HG03354 (cell line): ENCODE data around the gene PRRT3.

Experiments
- ATAC-seq: cut with Tn5 transposase; IDR thresholded peaks from one replicate; pipeline ENCODE4 v1.9.1; 2021; ENCODE audit warnings: mild to moderate bottlenecking; ENCODE audit not compliant: unreplicated experiment, poor library complexity, severe bottlenecking

The PRRT3 gene

DNA sequence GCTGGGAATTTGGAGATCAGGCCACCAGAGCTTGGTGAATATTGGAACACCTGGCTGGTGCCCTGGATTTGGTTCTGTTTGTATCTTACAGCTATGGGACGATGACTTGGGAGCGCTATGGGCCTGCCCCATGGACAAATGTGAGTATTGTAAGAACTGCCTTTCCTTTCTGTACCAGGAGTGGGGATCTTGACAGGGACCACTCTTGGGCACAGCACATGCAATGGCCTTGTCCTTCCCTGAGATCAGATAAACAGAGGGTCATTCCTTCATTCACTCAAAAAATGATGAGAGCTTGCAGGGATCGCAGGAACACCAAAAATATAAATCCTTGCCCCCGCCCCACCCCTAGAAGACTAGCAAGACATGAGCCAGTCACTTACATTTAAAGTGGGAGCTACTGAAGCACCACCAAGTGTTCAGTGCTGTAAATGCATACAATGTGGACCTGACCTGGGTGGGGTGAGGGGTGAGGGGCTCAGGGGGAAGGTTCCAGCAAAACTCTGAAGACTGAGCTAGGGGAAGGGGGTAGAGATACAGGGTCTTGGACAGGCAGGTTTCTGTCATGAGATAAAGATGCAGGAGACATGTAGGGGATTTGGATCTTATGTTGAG, 21.3 kb downstream of the PRRT3 start:
- ATAC-seq = no peak

DNA sequence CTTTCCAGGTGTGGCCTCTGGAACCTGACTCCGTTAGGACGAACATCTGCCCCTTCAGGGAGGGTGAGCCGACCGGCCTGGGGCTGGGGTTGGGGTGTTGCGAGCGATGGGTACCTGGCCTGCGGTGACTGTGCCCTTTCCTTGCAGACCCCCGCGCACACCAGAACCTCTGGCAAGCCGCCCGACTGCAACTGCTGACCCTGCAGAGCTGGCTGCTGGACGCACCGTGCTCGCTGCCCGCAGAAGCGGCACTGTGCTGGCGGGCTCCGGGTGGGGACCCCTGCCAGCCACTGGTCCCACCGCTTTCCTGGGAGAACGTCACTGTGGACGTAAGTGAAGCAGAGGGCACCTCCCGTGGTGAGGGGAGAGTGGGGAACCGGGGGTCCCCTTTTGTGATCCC, 24.1 kb downstream of the PRRT3 start:
- no peak for ATAC-seq

DNA sequence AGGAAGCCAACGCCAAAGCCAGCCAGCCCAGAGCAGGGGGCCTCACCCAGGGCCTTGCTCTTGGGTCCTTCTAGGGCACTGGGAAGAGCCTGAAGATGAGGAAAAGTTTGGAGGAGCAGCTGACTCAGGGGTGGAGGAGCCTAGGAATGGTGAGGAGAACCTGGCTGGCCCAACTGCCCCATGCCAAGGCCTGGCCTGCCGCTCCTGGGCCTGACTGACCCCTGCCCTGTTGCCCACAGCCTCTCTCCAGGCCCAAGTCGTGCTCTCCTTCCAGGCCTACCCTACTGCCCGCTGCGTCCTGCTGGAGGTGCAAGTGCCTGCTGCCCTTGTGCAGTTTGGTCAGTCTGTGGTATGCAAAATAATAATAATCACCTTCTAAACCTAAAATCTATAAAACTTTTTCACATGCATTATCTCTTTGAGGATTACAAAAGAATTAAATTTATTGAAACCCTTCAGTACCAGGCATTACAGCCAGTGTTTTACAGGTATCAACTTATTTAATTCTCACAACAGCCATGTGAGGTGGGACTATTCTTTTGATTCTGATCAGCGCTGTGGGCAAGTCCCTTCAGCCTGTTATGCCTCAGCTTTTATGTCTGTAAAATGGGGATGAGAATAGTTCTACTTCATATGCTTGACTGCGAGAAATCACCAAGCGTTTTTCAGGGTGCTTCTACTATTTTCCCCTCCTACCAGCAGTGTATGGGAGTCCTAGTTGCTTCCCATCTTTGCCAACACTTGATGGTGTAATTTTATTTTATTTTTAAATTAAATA, 33.8 kb downstream of the PRRT3 start:
- ATAC-seq = no peak

DNA sequence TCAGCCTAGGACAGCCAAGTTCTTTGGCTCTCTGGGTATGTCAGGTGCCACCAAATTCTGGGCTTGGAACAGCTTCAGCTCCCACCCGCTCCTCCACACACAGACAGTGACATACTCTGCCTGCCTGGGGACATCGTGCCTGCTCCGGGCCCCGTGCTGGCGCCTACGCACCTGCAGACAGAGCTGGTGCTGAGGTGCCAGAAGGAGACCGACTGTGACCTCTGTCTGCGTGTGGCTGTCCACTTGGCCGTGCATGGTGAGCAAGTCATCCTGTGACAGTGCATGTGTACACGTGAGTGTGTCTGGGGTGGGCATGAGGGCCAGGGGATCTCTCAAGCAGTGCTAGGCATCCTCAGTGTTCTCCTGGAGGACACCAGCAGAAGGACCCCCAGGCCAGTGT, 34.4 kb downstream of the PRRT3 start:
- ATAC-seq = no peak

DNA sequence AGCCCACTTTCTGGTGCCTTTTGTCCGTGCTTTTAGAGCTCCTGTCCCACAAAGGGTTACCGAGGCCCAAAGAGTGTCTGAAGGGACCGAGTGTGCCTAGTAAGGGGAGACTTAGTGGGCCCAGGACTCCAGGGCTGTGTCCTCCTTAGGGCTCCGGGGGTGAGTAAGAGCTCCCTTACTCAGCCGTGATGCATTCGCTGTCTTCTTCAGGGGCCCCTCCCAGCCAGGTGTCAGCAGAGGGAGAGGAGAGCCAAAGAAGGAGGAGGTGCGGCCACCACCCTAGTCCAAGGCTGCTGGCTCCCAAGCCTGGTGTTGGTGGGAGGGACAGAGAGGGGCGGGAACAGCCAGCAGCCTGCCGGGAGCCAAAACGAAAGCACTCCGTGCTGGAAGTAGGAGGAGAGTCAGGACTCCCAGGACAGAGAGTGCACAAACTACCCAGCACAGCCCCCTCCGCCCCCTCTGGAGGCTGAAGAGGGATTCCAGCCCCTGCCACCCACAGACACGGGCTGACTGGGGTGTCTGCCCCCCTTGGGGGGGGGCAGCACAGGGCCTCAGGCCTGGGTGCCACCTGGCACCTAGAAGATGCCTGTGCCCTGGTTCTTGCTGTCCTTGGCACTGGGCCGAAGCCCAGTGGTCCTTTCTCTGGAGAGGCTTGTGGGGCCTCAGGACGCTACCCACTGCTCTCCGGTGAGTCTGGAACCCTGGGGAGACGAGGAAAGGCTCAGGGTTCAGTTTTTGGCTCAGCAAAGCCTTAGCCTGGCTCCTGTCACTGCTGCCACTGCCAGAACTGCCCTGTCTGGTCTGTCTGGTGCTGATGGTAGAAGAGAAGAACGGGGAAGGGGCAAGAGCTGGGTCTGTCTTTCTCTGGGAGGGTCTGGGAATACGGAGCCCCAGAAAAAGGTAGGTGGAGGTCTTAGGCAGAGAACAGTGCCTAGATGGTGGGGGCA, 35.2 kb downstream of the PRRT3 start, which contains the start of gene IL17RC:
IL17RC (plus strand) TSS at position 365 of the 947 bp plus-strand sequence; CDS start at position 583, 218 bp downstream.
- no peak for ATAC-seq

DNA sequence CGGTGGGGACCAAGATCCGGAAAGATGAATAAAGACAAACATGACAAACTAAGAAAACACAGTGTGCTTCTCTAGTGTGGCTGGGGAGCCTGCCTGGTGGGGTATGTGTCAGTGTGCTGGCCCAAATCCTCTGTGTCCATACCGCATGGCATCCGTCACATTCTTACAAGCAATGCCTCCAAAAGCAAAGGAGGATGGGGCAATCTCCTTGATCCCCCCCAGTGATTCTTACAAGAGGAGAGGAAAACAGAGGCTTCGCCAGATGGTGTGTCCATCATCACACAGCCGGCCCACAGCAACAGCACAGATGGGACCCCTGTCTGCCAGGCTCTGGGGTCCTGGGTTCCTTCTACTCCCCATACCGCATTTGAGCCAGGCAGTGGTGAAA, 35.9 kb downstream of the PRRT3 start:
- no peak for ATAC-seq

DNA sequence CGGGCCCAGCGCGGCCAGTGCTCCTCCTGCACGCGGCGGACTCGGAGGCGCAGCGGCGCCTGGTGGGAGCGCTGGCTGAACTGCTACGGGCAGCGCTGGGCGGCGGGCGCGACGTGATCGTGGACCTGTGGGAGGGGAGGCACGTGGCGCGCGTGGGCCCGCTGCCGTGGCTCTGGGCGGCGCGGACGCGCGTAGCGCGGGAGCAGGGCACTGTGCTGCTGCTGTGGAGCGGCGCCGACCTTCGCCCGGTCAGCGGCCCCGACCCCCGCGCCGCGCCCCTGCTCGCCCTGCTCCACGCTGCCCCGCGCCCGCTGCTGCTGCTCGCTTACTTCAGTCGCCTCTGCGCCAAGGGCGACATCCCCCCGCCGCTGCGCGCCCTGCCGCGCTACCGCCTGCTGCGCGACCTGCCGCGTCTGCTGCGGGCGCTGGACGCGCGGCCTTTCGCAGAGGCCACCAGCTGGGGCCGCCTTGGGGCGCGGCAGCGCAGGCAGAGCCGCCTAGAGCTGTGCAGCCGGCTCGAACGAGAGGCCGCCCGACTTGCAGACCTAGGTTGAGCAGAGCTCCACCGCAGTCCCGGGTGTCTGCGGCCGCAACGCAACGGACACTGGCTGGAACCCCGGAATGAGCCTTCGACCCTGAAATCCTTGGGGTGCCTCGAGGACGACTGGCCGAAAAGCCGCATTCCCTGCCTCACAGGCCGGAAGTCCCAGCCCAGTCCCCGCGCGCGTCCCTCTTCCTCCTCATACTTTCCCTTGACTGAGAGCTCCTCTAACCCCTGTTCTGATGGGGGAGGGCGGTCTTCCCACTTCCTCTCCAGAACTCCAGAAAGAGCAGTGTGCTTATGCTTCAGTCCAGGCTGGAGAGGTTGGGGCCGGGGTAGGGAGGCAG, 36.7 kb downstream of the PRRT3 start:
- peak; percentile 44 for ATAC-seq

DNA sequence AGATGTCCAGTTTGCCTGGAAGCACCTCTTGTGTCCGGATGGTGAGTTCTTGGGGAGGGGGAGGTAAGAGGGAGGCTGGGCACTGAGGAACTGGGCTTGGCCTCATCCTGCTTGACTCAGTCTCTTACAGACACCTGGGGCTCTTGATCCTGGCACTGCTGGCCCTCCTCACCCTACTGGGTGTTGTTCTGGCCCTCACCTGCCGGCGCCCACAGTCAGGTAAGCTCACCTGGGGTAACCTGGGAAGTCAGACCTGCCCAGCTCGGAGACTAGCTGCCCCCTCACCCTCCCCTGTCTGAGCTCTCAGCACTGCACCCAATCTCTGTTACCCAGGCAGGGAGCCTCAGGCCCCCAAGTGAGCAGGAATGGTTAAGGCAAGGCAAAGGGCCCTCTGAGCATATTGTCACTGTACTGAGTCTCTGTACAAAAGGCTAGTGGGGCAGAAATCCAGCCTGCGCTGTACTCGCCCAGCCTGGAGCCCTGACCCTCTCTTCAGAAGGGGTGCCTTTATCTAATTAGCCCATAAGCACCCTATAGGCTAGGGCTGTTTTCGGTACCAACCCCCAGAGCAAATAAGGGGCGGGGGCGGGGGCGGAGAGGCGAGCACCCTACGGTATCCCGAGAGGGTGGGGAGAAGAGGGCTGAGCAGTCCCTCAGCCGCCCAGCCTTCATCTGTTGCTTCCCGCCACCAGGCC, 37.5 kb downstream of the PRRT3 start:
- ATAC-seq = peak; percentile 54

DNA sequence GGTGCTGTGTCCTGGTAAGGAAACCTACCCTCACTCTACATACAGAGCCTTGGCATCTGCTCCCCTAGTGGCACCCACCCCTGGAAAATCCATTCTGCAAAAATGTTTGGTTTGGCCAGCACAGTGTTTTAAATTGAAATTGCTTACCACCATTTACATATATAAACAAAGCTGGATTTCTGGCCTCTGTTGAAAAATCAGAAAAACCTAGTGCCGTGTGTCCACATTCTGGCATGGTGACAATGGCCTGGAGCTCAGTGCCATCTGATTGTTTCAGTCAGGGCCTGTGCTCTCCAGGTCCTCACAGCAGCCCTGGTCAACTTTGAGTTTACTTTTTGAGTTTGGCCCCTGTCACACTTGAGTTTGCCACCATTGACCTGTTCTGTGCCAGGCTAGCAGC, 38.2 kb downstream of the PRRT3 start:
- ATAC-seq = no peak

DNA sequence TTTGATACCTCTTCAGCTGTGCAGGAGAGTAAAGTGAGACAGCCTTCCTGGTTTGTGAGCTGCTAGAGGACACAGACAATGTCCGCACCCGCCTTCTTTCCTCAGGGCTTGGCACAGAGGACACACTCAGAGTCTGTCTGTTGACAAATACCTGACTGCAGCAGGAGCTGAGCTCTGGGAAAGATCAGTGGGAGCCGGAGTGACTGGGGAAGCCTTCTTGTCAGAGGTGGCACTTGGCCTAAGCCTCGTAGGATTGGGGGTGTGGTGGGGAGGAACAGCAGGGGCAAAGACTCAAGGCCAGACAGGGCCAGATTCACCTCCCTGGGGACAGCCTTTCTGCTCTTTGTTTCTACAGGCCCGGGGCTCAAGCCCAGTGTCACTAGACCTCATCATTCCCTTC, 38.6 kb downstream of the PRRT3 start:
- no peak for ATAC-seq

DNA sequence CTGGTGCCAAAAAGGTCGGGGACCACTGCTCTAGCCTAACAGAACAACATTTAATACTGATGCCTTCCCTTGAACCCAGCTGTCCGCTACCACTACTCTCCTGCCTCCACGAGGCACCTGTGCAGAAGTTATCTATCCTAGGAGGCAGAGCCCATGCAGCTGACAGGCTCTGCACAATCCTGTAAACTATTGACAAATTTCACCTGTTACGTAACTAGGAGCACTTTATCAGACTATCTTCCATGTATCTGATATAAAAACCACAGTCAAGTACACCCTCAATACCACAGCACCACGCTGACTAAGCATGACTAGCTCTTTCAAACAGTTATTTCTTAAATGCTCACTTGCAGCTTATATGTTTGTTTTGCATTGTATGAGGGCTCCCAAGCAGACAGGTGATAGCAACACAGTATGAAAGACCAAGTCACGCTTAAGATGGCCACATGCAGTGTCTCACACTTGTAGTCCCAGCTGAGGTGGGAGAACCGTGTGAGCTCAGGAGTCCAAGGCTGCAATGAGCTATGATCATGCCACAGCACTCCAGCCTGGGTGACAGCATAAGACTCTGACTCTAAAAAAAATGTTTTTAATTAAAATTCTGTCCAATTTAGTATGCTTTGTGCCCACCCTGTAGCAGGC, 39.8 kb downstream of the PRRT3 start:
- ATAC-seq = no peak

DNA sequence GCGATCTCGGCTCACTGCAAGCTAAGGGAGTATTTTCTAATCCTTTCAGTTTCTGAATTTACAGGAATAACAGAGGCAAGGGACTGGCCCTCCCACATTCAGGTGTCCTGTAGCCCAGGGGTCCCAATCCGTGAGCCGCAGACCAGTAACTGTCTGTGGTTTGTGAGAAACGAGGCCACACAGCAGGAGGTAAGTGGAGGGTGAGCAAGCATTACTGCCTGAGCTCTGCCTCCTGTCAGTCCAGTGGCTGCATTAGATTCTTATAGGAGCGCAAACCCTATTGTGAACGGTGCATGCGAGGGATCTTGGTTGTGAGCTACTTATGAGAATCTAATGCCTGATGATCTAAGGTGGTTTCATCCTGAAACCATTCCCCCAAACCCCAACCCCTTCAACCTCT, 40.3 kb downstream of the PRRT3 start:
- no peak for ATAC-seq

DNA sequence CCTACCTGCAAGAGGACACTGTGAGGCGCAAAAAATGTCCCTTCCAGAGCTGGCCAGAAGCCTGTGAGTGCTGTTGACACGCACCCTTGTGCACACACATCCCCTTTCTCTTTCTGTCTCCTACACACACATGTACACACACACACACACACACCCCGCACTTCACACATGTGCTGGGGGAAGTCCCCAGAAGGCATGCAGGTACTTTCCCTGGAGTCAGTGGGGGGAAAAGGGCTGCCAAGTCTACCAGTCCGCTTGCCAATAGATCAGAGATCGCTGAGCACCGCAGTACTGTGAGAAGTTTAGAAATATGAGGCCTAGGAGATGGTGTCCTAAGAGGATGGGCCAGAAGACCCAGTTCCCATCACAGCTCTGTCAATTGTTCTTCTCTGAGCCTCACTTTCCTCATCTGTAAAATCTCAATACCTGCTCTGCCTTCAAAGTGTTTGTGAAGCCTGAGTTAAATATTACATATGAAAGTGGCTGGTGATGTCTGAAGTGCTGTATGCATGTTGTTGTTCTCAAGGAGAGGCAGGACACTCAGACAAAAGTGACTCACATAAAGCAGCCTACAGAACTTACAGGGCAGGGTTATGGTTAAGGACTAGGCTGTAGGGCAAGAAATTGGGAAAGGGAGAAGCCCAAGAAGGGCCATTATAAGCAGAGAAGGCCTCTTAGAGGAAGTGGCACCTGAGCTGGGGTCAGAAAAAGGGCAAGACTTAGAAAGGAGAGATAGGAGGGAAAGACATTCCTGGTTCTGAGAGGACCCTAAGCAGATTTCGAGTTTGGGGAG, 42.8 kb downstream of the PRRT3 start:
- ATAC-seq = no peak

DNA sequence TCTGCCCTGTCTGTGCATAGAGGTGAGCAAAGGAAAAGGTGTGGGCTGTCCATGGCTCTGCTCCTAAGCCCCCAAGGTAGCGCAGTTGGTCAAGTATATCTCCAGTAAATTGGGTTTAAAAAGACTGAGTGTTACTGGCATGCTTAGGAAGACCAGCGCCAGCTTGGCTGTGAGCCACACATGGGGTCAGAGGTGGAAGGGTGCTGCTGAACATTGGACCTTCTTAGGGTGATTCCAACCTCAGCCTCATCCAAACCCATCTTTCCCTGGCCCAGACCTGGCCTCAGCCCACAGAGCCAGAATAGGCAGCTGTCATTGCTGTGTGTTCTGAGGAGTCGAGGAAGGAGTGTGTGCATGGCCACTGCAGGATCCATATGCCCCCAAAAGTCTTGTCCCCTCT, 43.9 kb downstream of the PRRT3 start:
- no peak for ATAC-seq

DNA sequence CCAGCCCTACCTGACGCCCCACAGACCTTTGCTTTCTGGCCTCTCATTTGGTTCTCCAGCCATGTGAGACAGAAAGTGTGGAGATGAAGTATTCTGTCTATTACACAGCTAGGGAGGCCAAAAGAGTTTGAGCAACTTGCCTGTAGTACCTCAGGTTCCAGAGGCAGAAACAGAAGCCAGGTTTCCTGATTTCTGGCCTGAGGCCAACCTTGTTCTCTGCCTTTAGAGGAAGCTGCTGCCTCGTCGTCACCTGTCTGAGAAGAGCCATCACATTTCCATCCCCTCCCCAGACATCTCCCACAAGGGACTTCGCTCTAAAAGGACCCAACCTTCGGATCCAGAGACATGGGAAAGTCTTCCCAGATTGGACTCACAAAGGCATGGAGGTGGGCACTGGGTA, 45.7 kb downstream of the PRRT3 start:
- ATAC-seq = no peak

DNA sequence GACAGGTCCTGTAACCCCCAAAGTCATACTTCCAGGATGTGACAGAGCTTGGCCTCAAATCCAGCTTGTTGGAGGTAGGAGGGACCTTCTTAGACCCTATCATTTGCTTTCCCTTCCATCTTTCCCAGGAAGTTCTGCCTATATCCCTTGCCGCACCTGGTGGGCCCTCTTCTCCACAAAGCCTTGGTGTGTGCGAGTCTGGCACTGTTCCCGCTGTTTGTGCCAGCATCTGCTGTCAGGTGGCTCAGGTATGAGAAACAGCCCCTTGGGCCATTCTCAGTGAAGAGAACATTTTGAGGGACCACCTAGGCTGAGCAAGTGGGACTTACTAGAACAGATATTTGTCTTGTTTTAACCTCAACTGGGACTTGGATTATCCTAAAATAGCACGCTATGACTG, 48.3 kb downstream of the PRRT3 start:
- ATAC-seq = no peak

DNA sequence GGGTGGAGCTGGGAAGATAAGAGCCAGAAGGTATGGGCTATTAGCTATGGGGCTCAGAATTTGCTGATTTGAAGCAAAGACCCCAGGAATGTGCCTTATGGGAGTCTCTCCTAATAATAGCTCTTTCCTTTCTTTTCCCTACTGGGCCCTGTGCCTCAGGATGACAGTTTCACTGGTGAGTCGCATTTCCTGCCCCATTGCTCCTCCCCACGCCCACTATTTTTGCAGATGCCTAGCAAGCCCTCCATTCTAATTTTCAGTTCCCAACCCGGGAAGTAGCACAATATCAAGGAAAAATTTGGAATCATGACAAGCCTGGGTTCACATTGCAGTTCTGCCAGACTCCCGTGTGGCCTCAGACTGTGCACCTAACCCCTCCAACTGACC, 49.0 kb downstream of the PRRT3 start:
- ATAC-seq = no peak
